Measurements from ENCODE around the gene ARAP1.

- no peak for TF ChIP-seq GATA2 (IDR thresholded peaks at IDR 0.05; ENCODE audit: low read depth, low read length)
- TF ChIP-seq GATA3 (IDR thresholded peaks at IDR 0.05; ENCODE audit: low read depth, low read length), result no peak
These were observed 14.1 kb upstream of the ARAP1 start for GRCh38 chr11:72766152-72766902.

Data from SH-SY5Y (cell line).